ENCODE data around the gene TTC36. TPM values are rescaled to one million over a fixed set of nuclear protein-coding genes. Genes with fewer than 3 reads are reported as not detected.

TTC36 gene
- total and polyA plus RNA-seq, 9 of the 15 experiments (the other 6 are each of a cell fraction or from before 2014, with no cell fraction given) = 0.22 to 0.23 TPM; not detected in 7

GRCh38 chr11:118511601-118512000 is 15.7 kb upstream of the TTC36 start (continued):
- TF ChIP-seq NR2C1 (IDR thresholded peaks at IDR 0.05) = no peak
- TF ChIP-seq NR2C1 (tag; IDR thresholded peaks at IDR 0.05) = no peak
- TF ChIP-seq HDGF (IDR thresholded peaks at IDR 0.05) = no peak
- TF ChIP-seq ZNF184 (CRISPR knock-in tag; IDR thresholded peaks at IDR 0.05) = no peak
- TF ChIP-seq POLR2AphosphoS2 (IDR thresholded peaks at IDR 0.05; ENCODE audit: low read length) = no peak
- no peak for TF ChIP-seq CREB3 (tag; conservative IDR thresholded peaks at IDR 0.05; ENCODE audit: low read depth)
- TF ChIP-seq NFXL1 (CRISPR knock-in tag; IDR thresholded peaks at IDR 0.05) = no peak

GRCh38 chr11:118514103-118514502 is 13.2 kb upstream of the TTC36 start:
- POLR2A ChIA-PET = interaction anchor here (1.0 to 1.4 kb wide), 2 partner anchors 10 to 13 kb away, joined by 3 to 7 read pairs; partner anchors contain the start of gene TTC36
- 96% methylated on average over 6 of the region's 7 CpGs for WGBS (ENCODE audit: insufficient coverage, low coverage, missing lambda C conversion rate)
- TF ChIP-seq NBN (IDR thresholded peaks at IDR 0.05; ENCODE audit: low read depth) = no peak
- TF ChIP-seq HDGF (IDR thresholded peaks at IDR 0.05) = no peak
- TF ChIP-seq ZNF780A (CRISPR knock-in tag; IDR thresholded peaks at IDR 0.05) = no peak
- no peak for TF ChIP-seq GTF2A2 (tag; IDR thresholded peaks at IDR 0.05)
- TF ChIP-seq ZHX1 (conservative IDR thresholded peaks at IDR 0.05; ENCODE audit: low read length) = no peak
- no peak for TF ChIP-seq BHLHE40 (IDR thresholded peaks at IDR 0.05; ENCODE audit: low read length)
- no peak for TF ChIP-seq GATAD2A (IDR thresholded peaks at IDR 0.05)
- TF ChIP-seq ZNF79 (CRISPR knock-in tag; IDR thresholded peaks at IDR 0.05; ENCODE audit: low read depth) = no peak
- Histone ChIP-seq H3K9ac (ENCODE audit: insufficient read depth in 1 of 2, low read depth in 2 of 2, low read length in 2 of 2) (no peak overlapping the region), H3K9me1 (ENCODE audit: control insufficient read depth, insufficient read depth, low read length) (no peaks in the 10 kb centered on the region), H2AFZ (ENCODE audit: low read depth, low read length) (no peak overlapping the region), H3K79me2 (ENCODE audit: control insufficient read depth, insufficient read depth, low read length) (no peaks in the 10 kb centered on the region), H3K9me3 (replicated peaks; ENCODE audit: control insufficient read depth, insufficient read depth, low read depth, low read length) (no peaks in the 10 kb centered on the region), H3K4me3 (no peak overlapping the region), H3K36me3 (ENCODE audit: control insufficient read depth, insufficient read depth, low read length) (peaks cover 86% of the 10 kb centered on the region), H3K27ac (ENCODE audit: extremely low read depth, low read depth, low read length) (no peak overlapping the region), H3K4me2 (ENCODE audit: insufficient read depth, low read length) (no peak overlapping the region), H3K27me3 (ENCODE audit: control insufficient read depth in 2 of 2, insufficient read depth in 2 of 2, low read length in 2 of 2) (no peaks in the 10 kb centered on the region), H4K20me1 (replicated peaks; ENCODE audit: control insufficient read depth, insufficient read depth, low read length) (no peaks in the 10 kb centered on the region), H3K4me1 (replicated peaks in 1 of 2; ENCODE audit: control insufficient read depth in 2 of 2, insufficient read depth in 2 of 2, low read length in 2 of 2) (no peaks in the 10 kb centered on the region)
- no peak for ATAC-seq
- no TSS peak for BruUV-seq (replicated peaks)
- in situ Hi-C loops (cut with MboI) = no loop called here
- no peak for FAIRE-seq
- DNase-seq (ENCODE audit: extremely low read depth in 1 of 4, low spot score in 3 of 4) = no peak
- CTCF ChIA-PET (ENCODE audit: low intra/inter-chr PET ratio) = no interaction called here
- intact Hi-C loops (cut with micrococcal nuclease) = loop anchor here (10.0 kb wide), 1 partner anchor 51 kb away; the partner anchor contains the start of gene IFT46
